Retinal pigment epithelial cell (primary cell): ENCODE results near the gene TAX1BP3.

Experiments used
- DNase-seq: peaks from one replicate; pipeline ENCODE4 v3.0.0-alpha.2; 2010; ENCODE audit warnings: low read depth
- H3K4me3 ChIP-seq: 2 replicates; pipeline ENCODE4 v1.5.1; 2011; ENCODE audit warnings: mild to moderate bottlenecking, low read length, control low read depth, moderate library complexity
- CTCF ChIP-seq: conservative IDR thresholded peaks from 2 replicates; pipeline ENCODE4 v1.5.1; 2011; ENCODE audit warnings: low read depth, low read length, control low read depth, inconsistent platforms

Gene TAX1BP3

GRCh38 chr17:3657588-3657869 is 10.8 kb downstream of the TAX1BP3 start:
- no peak overlapping the region for H3K4me3 ChIP-seq
- no peak for DNase-seq
- no peak for TF ChIP-seq CTCF

- DNase-seq = no peak
- TF ChIP-seq CTCF = no peak
- no peak overlapping the region for H3K4me3 ChIP-seq
Measured at GRCh38 chr17:3656755-3657587, 11.4 kb downstream of the TAX1BP3 start.

GRCh38 chr17:3656353-3656752 is 12.0 kb downstream of the TAX1BP3 start:
- TF ChIP-seq CTCF = no peak
- no peak overlapping the region for H3K4me3 ChIP-seq
- no peak for DNase-seq

GRCh38 chr17:3655766-3656165 is 12.6 kb downstream of the TAX1BP3 start:
- DNase-seq = no peak
- H3K4me3 ChIP-seq = no peak overlapping the region
- no peak for TF ChIP-seq CTCF

GRCh38 chr17:3647769-3648555 is 20.4 kb downstream of the TAX1BP3 start:
- H3K4me3 ChIP-seq = no peak overlapping the region
- peak; percentile 64 for TF ChIP-seq CTCF
- no peak for DNase-seq

- DNase-seq = no peak
- no peak for TF ChIP-seq CTCF
- no peak overlapping the region for H3K4me3 ChIP-seq
Measured at GRCh38 chr17:3647251-3647650, 21.1 kb downstream of the TAX1BP3 start.

- H3K4me3 ChIP-seq = no peak overlapping the region
- no peak for DNase-seq
- TF ChIP-seq CTCF = no peak
Measured at GRCh38 chr17:3645310-3645709, 23.1 kb downstream of the TAX1BP3 start.
